ENCODE data around the gene HACD2.

The HACD2 gene

GRCh38 chr3:123568034-123568433, 16.8 kb downstream of the HACD2 start:
- DNase-seq: no peak

GRCh38 chr3:123564056-123564455, 20.8 kb downstream of the HACD2 start:
- DNase-seq: no peak

GRCh38 chr3:123562547-123562946, 22.3 kb downstream of the HACD2 start:
- no peak for DNase-seq

GRCh38 chr3:123561188-123561587, 23.7 kb downstream of the HACD2 start:
- no peak for DNase-seq

GRCh38 chr3:123559040-123559861, 25.6 kb downstream of the HACD2 start:
- peak; percentile 31 for DNase-seq

GRCh38 chr3:123553536-123553935, 31.3 kb downstream of the HACD2 start:
- DNase-seq: no peak

- no peak for DNase-seq
These were observed 32.1 kb downstream of the HACD2 start for GRCh38 chr3:123552768-123553167.

GRCh38 chr3:123552095-123552714, 32.6 kb downstream of the HACD2 start:
- DNase-seq: no peak

- DNase-seq: no peak
These were observed 36.9 kb downstream of the HACD2 start for GRCh38 chr3:123547881-123548519.

GRCh38 chr3:123546133-123546755, 38.6 kb downstream of the HACD2 start:
- DNase-seq: no peak

GRCh38 chr3:123543950-123544349, 40.9 kb downstream of the HACD2 start:
- no peak for DNase-seq

GRCh38 chr3:123540285-123540684, 44.6 kb downstream of the HACD2 start:
- DNase-seq: no peak

GRCh38 chr3:123536153-123536895, 48.5 kb downstream of the HACD2 start:
- no peak for DNase-seq

GRCh38 chr3:123535580-123535979, 49.3 kb downstream of the HACD2 start:
- no peak for DNase-seq

- no peak for DNase-seq
These were observed 50.6 kb downstream of the HACD2 start for GRCh38 chr3:123534264-123534663.

GRCh38 chr3:123533554-123534159, 51.2 kb downstream of the HACD2 start:
- no peak for DNase-seq

GRCh38 chr3:123528130-123528529, 56.7 kb downstream of the HACD2 start:
- no peak for DNase-seq

- no peak for DNase-seq
These were observed 57.8 kb downstream of the HACD2 start for GRCh38 chr3:123527046-123527445.

- no peak for DNase-seq
These were observed 58.4 kb downstream of the HACD2 start for GRCh38 chr3:123526474-123526873.

GRCh38 chr3:123525433-123525832, 59.4 kb downstream of the HACD2 start:
- DNase-seq: no peak

- no peak for DNase-seq
These were observed 59.9 kb downstream of the HACD2 start for GRCh38 chr3:123524981-123525380.

GRCh38 chr3:123523023-123523412, 61.8 kb downstream of the HACD2 start:
- no peak for DNase-seq

Data from NCI-H2107 (cell line).